OCI-LY3 (cell line): ENCODE data around the gene HERC2.

ENCODE experiments used
- CTCF ChIP-seq: fragments of 200-600, 300-600 bp; sonication (generic); IDR thresholded peaks from 2 replicates; pipeline ENCODE4 v1.5.1; 2014; ENCODE audit warnings: antibody characterized with exemption, low read length, low read depth
- EZH2phosphoT487 ChIP-seq: fragments of 200-600 bp; shearing (Covaris generic); IDR thresholded peaks from 2 replicates; pipeline ENCODE4 v1.6.1; 2018; ENCODE audit warnings: antibody characterized with exemption, mixed run types, low read depth

DNA sequence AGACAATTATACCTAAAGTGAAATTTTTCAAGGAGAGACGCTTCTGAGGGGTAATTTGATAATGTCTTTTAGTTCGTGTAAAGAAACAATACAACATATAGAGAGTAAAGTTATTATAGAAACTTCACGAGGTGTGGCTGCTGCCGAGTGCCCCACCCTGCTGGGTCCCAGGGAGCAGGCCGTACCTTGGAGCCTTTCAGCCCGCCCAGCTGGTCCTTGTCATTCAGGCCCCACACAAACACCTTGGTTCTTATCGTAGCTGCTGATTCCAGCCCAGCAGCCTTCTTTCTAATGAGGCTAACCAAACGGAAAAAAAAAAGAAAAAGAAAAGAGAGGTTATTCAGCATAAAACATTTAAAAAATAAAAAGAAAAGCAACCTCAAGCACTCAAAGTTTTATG, 139.8 kb downstream of the HERC2 start:
- TF ChIP-seq CTCF, result no peak
- no peak for TF ChIP-seq EZH2phosphoT487
